Lung (tissue), 12 donors: Measurements from ENCODE around the gene SPACA4. TPM values are rescaled to one million over a fixed set of nuclear protein-coding genes. Genes with fewer than 3 reads are reported as not detected.
A peak's percentile ranks its signal among the peaks of the same experiment; 100 is the strongest.

Experiments used
- ATAC-seq: fragments of 200-7000 bp; cut with Tn5 transposase; one replicate; pipeline ENCODE4 v1.9.1; 2020; ENCODE audit warnings: moderate number of reproducible peaks; ENCODE audit not compliant: insufficient read depth, low FRiP score
- DNase-seq, 3 donors: peaks; one replicate each; pipeline ENCODE4 v3.0.0-alpha.2; 2013 to 2017
- H3K27ac ChIP-seq, 2 donors: one replicate each; pipeline ENCODE4 v1.5.1; 2013; ENCODE audit warnings: mild to moderate bottlenecking in 2 of 2, moderate library complexity in 2 of 2, control low read depth in 1 of 2, inconsistent platforms in 1 of 2, low read depth in 1 of 2, low read length in 1 of 2
- H3K27me3 ChIP-seq, 3 donors: one replicate each; pipeline ENCODE4 v1.5.1; 2013; ENCODE audit warnings: low read length in 2 of 3; ENCODE audit not compliant: control insufficient read depth in 3 of 3, insufficient read depth in 3 of 3
- H3K36me3 ChIP-seq, 4 donors: one replicate each; pipeline ENCODE4 v1.5.1; 2013; ENCODE audit warnings: low read length in 4 of 4, mild to moderate bottlenecking in 1 of 4, moderate library complexity in 1 of 4; ENCODE audit not compliant: control insufficient read depth in 4 of 4, insufficient read depth in 4 of 4
- H3K4me1 ChIP-seq, 5 donors: one replicate each; pipeline ENCODE4 v1.5.1; 2013; ENCODE audit warnings: low read length in 5 of 5, mild to moderate bottlenecking in 2 of 5, moderate library complexity in 1 of 5; ENCODE audit not compliant: control insufficient read depth in 5 of 5, insufficient read depth in 5 of 5
- H3K4me3 ChIP-seq: one replicate; pipeline ENCODE4 v1.5.1; 2013; ENCODE audit warnings: mild to moderate bottlenecking, control low read depth, moderate library complexity
- H3K9ac ChIP-seq, 2 donors: one replicate each; pipeline ENCODE4 v1.5.1; 2013; ENCODE audit warnings: low read length in 2 of 2, control low read depth in 1 of 2; ENCODE audit not compliant: insufficient read depth in 1 of 2
- H3K9me3 ChIP-seq, 4 donors: one replicate each; pipeline ENCODE4 v1.5.1; 2013; ENCODE audit warnings: low read length in 3 of 4, mild to moderate bottlenecking in 1 of 4, moderate library complexity in 1 of 4; ENCODE audit not compliant: control insufficient read depth in 4 of 4, insufficient read depth in 3 of 4
- CTCF ChIP-seq: IDR thresholded peaks from 2 replicates; pipeline ENCODE4 v1.5.1; 2012; ENCODE audit warnings: mild to moderate bottlenecking; ENCODE audit errors: control extremely low read depth, extremely low read depth
- WGBS, 2 donors: extraction: QIAGEN DNeasy Blood & Tissue Kit; methylation state at CpG; one replicate each; pipeline ENCODE4 v1.1.7; 2013; 5-methylcytosine and 5-hydroxymethylcytosine counted together
- polyA plus RNA-seq, 2 donors: library from polyadenylated mRNA; stranded (reverse); fragments of 200-250 nt; gene quantifications; one replicate each; pipeline ENCODE4 v1.2.1, GENCODE V29; 2013
- total RNA-seq, 2 donors: library from RNA; depleted of rRNA in 1 of 2; stranded (reverse); fragments of >200 nt in 1 of 2; gene quantifications; one replicate each; pipeline ENCODE4 v1.2.1, GENCODE V29; 2014 to 2021
- donor health status: control.
- donor health status: control.
- donor health status: Bipolar disorder and iron deficiency.
- donor health status: healthy.
- donor health status: DM: yes; HTN: yes; CAD: no.

SPACA4 gene
- total and polyA plus RNA-seq, 4 donors, result 0.03 to 0.16 TPM; not detected in 2

GRCh38 chr19:48617146-48617937 is 10.8 kb downstream of the SPACA4 start:
- Histone ChIP-seq H3K36me3 (peaks cover 13 to 38% (median 23%) of the 10 kb centered on the region in 4 donors), H3K9ac (peak overlapping the region; percentile 97 to 99), H3K4me3 (peak overlapping the region; percentile 22), H3K4me1 (peaks cover 0 to 41% (median 20%) of the 10 kb centered on the region in 5 donors), H3K27me3 (no peaks in the 10 kb centered on the region), H3K27ac (peak overlapping the region in 1 of 2 donors; percentile 45), H3K9me3 (no peaks in the 10 kb centered on the region)
- no peak for TF ChIP-seq CTCF
- WGBS, 2 donors, result 61 to 81% methylated on average over 18 of the region's 18 CpGs
- ATAC-seq (no peak), DNase-seq (peak in 1 of 3 donors; percentile 64)

GRCh38 chr19:48618278-48618915 is 11.9 kb downstream of the SPACA4 start:
- H3K27me3 ChIP-seq, result no peaks in the 10 kb centered on the region
- peaks cover 1 to 46% (median 18%) of the 10 kb centered on the region in 5 donors for H3K4me1 ChIP-seq
- no peak for ATAC-seq
- no peak for DNase-seq
- H3K9ac ChIP-seq, result peak overlapping the region; percentile 97 to 99
- peak overlapping the region; percentile 76 to 86 for H3K27ac ChIP-seq
- no peaks in the 10 kb centered on the region for H3K9me3 ChIP-seq
- no peak for TF ChIP-seq CTCF
- peaks cover 13 to 38% (median 24%) of the 10 kb centered on the region in 4 donors for H3K36me3 ChIP-seq
- peak overlapping the region; percentile 93 for H3K4me3 ChIP-seq
- WGBS, 2 donors, result 1% methylated on average over 18 of the region's 18 CpGs

- DNase-seq, result peak; percentile 100
- 0 to 1% methylated on average over 69 of the region's 69 CpGs for WGBS, 2 donors
Observed at GRCh38 chr19:48618916-48619691, 12.6 kb downstream of the SPACA4 start, which contains the start of the genes RPL18 and SPHK2. Gene RPL18 (minus strand): TSS chr19:48619178. CDS start chr19:48619143, 35 bp downstream. Gene SPHK2 (plus strand): TSS chr19:48619506. CDS start chr19:48620515, 1,009 bp downstream.

More at GRCh38 chr19:48618916-48619691, 12.6 kb downstream of the SPACA4 start, which contains the start of the genes RPL18 and SPHK2:
- peak within 1 kb of the TSS; percentile 93 for H3K4me3 ChIP-seq
- H3K27ac ChIP-seq, result peak within 1 kb of the TSS; percentile 86 to 96
- peak within 1 kb of the TSS; percentile 97 to 99 for H3K9ac ChIP-seq
- no peaks in the 10 kb centered on the region for H3K27me3 ChIP-seq
- peak; percentile 87 for ATAC-seq
- peaks cover 13 to 38% (median 24%) of the 10 kb centered on the region in 4 donors for H3K36me3 ChIP-seq
- peaks cover 5 to 51% (median 19%) of the 10 kb centered on the region in 5 donors for H3K4me1 ChIP-seq
- H3K9me3 ChIP-seq, result no peaks in the 10 kb centered on the region
- TF ChIP-seq CTCF, result no peak
